K562 (cell line): Measurements from ENCODE around the gene COASY. TPM values are rescaled to one million over a fixed set of nuclear protein-coding genes. Genes with fewer than 3 reads are reported as not detected.

ENCODE experiments used
- BMI1 ChIP-seq: fragments of 150-350 bp; IDR thresholded peaks from 2 replicates; pipeline ENCODE4 v1.6.1; 2014; ENCODE audit warnings: low read length
- CBX3 ChIP-seq, 2 experiments: IDR thresholded peaks; 1 replicate in 1 of 2; 2 replicates in 1 of 2; pipeline ENCODE4 v1.6.1; 2012; ENCODE audit warnings: inconsistent platforms in 2 of 2, low read length in 2 of 2, borderline replicate concordance in 1 of 2, control low read depth in 1 of 2
- DACH1 ChIP-seq: fragments of 450-650 bp; IDR thresholded peaks from 2 replicates; pipeline ENCODE4 v1.6.1; 2018; ENCODE audit not compliant: partially characterized antibody
- ELF1 ChIP-seq: fragments of 200-800 bp; sonication (Bioruptor generic); IDR thresholded peaks from 2 replicates; pipeline ENCODE4 v1.6.1; 2016; ENCODE audit warnings: missing genetic modification characterization, missing compliant biosample characterization
- EWSR1 ChIP-seq: fragments of 450-650 bp; IDR thresholded peaks from 2 replicates; pipeline ENCODE4 v1.6.1; 2018; ENCODE audit warnings: borderline replicate concordance, mild to moderate bottlenecking, low read depth, moderate library complexity; ENCODE audit not compliant: partially characterized antibody
- FOXA1 ChIP-seq: fragments of 450-650 bp; IDR thresholded peaks from 2 replicates; pipeline ENCODE4 v1.6.1; 2016; ENCODE audit warnings: mild to moderate bottlenecking, borderline replicate concordance
- FOXA3 ChIP-seq, 2 experiments: fragments of 450-650 bp in 1 of 2; sonication (generic) in 1 of 2; formaldehyde crosslinking; IDR thresholded peaks in 1 of 2; conservative IDR thresholded peaks in 1 of 2; 2 replicates each; pipeline versions ENCODE4 v1.4.0 to v1.8.0; 2020 to 2022; ENCODE audit warnings: mild to moderate bottlenecking in 2 of 2, missing genetic modification reagents in 1 of 2
- FOXK2 ChIP-seq, 2 experiments: fragments of 450-650 bp; IDR thresholded peaks in 1 of 2; conservative IDR thresholded peaks in 1 of 2; 2 replicates each; pipeline ENCODE4 v1.6.1; 2016; ENCODE audit warnings: low read depth in 2 of 2, mild to moderate bottlenecking in 1 of 2
- MLLT1 ChIP-seq, 2 experiments: fragments of 450-650 bp; IDR thresholded peaks; 2 replicates each; pipeline ENCODE4 v1.6.1; 2016
- MYC ChIP-seq, 2 experiments: fragments of 250-450 bp in 1 of 2; sonication (Bioruptor Pico) in 1 of 2; IDR thresholded peaks; 2 replicates each; pipeline versions ENCODE4 v1.5.1 to v1.6.1; 2012 to 2021; ENCODE audit warnings: low read depth in 2 of 2, borderline replicate concordance in 1 of 2, improper control_type of control experiment in 1 of 2, low read length in 1 of 2, mild to moderate bottlenecking in 1 of 2, moderate library complexity in 1 of 2
- NFRKB ChIP-seq: fragments of 450-650 bp; IDR thresholded peaks from 2 replicates; pipeline ENCODE4 v1.6.1; 2016; ENCODE audit warnings: low read depth
- PYGO2 ChIP-seq: fragments of 450-650 bp; IDR thresholded peaks from 2 replicates; pipeline ENCODE4 v1.6.1; 2016; ENCODE audit warnings: mild to moderate bottlenecking, missing genetic modification characterization, moderate library complexity, missing compliant biosample characterization
- SREBF2 ChIP-seq: sonication (generic); formaldehyde crosslinking; IDR thresholded peaks from 2 replicates; pipeline ENCODE4 v1.4.0; 2020; ENCODE audit warnings: mild to moderate bottlenecking, missing genetic modification reagents
- ZNF444 ChIP-seq: fragments of 250-450 bp; sonication (Bioruptor Pico); IDR thresholded peaks from 2 replicates; pipeline ENCODE4 v1.4.0; 2020; ENCODE audit warnings: mild to moderate bottlenecking, moderate library complexity
- ZNF77 ChIP-seq: fragments of 250-450 bp; sonication (Bioruptor Pico); IDR thresholded peaks from 2 replicates; pipeline ENCODE4 v1.5.0; 2020
- ZNF785 ChIP-seq: fragments of 250-450 bp; sonication (Bioruptor Pico); IDR thresholded peaks from 2 replicates; pipeline ENCODE4 v1.4.0; 2020; ENCODE audit warnings: mild to moderate bottlenecking
- polyA plus RNA-seq, 8 experiments: library from polyadenylated mRNA; depleted of rRNA in 4 of 8; stranded (reverse) in 5 of 8; unstranded in 3 of 8; fragments of >200 nt; fragmentation: Nextera tagmentation in 2 of 8; fragmentation: Illumina TruSeq in 1 of 8; extraction: Ambion mirVana in 2 of 8; extraction: Trizol in 1 of 8; gene quantifications; 2 replicates each; pipeline versions ENCODE4 v1.2.1 to v1.2.3, GENCODE V29; 2011 to 2014; ENCODE audit warnings: inconsistent platforms in 1 of 8, missing spikeins in 1 of 8
- total RNA-seq, 7 experiments: library from RNA; depleted of rRNA in 6 of 7; stranded (reverse); fragments of >200 nt in 6 of 7; fragmentation: Illumina TruSeq in 2 of 7; extraction: Trizol in 2 of 7; gene quantifications; 2 replicates each; pipeline versions ENCODE4 v1.2.1 to v1.2.3, GENCODE V29; 2011 to 2021; ENCODE audit warnings: low replicate concordance in 1 of 7
- TF ChIP-seq, protein P1 (sequence below): IDR thresholded peaks from 2 replicates; pipeline ENCODE4 v1.6.1; 2011; ENCODE audit warnings: borderline replicate concordance, low read depth, mild to moderate bottlenecking, moderate library complexity, low read length; ENCODE audit not compliant: insufficient read depth, poor library complexity, severe bottlenecking
- TF ChIP-seq, protein P2 (sequence below): sonication (generic); IDR thresholded peaks from 2 replicates; pipeline ENCODE4 v1.6.1; 2016
- TF ChIP-seq, protein P3 (sequence below): fragments of 250-450 bp; sonication (Bioruptor Pico); IDR thresholded peaks from 2 replicates; pipeline ENCODE4 v1.5.0; 2021; ENCODE audit warnings: mild to moderate bottlenecking, borderline replicate concordance
- TF ChIP-seq, protein P4 (sequence below): fragments of 250-450 bp; sonication (Bioruptor Pico); IDR thresholded peaks from 2 replicates; pipeline ENCODE4 v1.8.0; 2021; ENCODE audit warnings: moderate library complexity, mild to moderate bottlenecking, inconsistent platforms

The COASY gene
- total and polyA plus RNA-seq, 9 of the 15 experiments (the other 6 are each of a cell fraction or from before 2014, with no cell fraction given): 25.4 to 175 (median 62.3) TPM

DNA sequence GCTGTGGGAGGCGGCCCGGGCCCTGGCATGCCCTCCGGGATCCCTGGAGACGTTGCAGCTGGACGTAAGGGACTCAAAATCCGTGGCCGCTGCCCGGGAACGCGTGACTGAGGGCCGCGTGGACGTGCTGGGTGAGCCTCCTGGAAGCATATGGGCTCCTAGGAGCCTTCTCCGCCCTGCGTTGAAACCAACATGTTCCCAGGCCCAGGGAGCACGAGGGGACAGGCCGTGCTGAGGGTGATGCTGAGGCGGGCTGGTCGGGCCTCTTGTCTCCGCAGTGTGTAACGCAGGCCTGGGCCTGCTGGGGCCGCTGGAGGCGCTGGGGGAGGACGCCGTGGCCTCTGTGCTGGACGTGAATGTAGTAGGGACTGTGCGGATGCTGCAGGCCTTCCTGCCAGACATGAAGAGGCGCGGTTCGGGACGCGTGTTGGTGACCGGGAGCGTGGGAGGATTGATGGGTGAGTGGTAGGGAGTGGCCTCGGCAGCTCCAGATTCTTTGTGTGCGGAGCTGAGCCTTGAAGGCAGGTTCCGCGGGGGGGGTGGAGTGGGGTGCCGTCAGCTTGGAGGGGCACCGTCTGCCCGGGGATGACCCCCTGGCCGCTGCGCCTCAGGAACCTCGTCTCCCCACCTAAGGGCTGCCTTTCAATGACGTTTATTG lies 8.7 kb upstream of the COASY start (continued):
- TF ChIP-seq, protein P1, sequence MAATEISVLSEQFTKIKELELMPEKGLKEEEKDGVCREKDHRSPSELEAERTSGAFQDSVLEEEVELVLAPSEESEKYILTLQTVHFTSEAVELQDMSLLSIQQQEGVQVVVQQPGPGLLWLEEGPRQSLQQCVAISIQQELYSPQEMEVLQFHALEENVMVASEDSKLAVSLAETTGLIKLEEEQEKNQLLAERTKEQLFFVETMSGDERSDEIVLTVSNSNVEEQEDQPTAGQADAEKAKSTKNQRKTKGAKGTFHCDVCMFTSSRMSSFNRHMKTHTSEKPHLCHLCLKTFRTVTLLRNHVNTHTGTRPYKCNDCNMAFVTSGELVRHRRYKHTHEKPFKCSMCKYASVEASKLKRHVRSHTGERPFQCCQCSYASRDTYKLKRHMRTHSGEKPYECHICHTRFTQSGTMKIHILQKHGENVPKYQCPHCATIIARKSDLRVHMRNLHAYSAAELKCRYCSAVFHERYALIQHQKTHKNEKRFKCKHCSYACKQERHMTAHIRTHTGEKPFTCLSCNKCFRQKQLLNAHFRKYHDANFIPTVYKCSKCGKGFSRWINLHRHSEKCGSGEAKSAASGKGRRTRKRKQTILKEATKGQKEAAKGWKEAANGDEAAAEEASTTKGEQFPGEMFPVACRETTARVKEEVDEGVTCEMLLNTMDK: peak; percentile 40
- no peak for TF ChIP-seq NFRKB
- TF ChIP-seq, protein P2, sequence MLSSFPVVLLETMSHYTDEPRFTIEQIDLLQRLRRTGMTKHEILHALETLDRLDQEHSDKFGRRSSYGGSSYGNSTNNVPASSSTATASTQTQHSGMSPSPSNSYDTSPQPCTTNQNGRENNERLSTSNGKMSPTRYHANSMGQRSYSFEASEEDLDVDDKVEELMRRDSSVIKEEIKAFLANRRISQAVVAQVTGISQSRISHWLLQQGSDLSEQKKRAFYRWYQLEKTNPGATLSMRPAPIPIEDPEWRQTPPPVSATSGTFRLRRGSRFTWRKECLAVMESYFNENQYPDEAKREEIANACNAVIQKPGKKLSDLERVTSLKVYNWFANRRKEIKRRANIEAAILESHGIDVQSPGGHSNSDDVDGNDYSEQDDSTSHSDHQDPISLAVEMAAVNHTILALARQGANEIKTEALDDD: no peak
- TF ChIP-seq FOXA3 (CRISPR knock-in tag; conservative IDR thresholded peaks at IDR 0.05 in 1 of 2, IDR thresholded peaks at IDR 0.05 in 1 of 2): no peak
- no peak for TF ChIP-seq ELF1 (tag)
- peak; percentile 74 for TF ChIP-seq MYC (IDR thresholded peaks at IDR 0.05; ENCODE audit: low read depth, low read length)
- no peak for TF ChIP-seq MYC (CRISPR knock-in tag; IDR thresholded peaks at IDR 0.05; ENCODE audit: borderline replicate concordance, low read depth)
- TF ChIP-seq SREBF2 (CRISPR knock-in tag): peak; percentile 54; the same call in 1 of the 2 replicates
- TF ChIP-seq FOXK2 (conservative IDR thresholded peaks at IDR 0.05 in 1 of 2, IDR thresholded peaks at IDR 0.05 in 1 of 2; ENCODE audit: low read depth in 2 of 2): peak; percentile 21 to 55; a peak in 1 of 4 replicates
- TF ChIP-seq FOXA1: no peak
- TF ChIP-seq PYGO2 (tag): no peak
- TF ChIP-seq CBX3 (IDR thresholded peaks at IDR 0.05; ENCODE audit: borderline replicate concordance in 1 of 2, low read length in 2 of 2): no peak
- no peak for TF ChIP-seq EWSR1
- no peak for TF ChIP-seq ZNF77
- TF ChIP-seq ZNF444 (CRISPR knock-in tag): no peak
- 0 out of 4 replicates have a peak, but pooled peaks have one; percentile 17 to 52 for TF ChIP-seq MLLT1 (IDR thresholded peaks at IDR 0.05)
- no peak for TF ChIP-seq BMI1
- no peak for TF ChIP-seq DACH1
- TF ChIP-seq, protein P3, sequence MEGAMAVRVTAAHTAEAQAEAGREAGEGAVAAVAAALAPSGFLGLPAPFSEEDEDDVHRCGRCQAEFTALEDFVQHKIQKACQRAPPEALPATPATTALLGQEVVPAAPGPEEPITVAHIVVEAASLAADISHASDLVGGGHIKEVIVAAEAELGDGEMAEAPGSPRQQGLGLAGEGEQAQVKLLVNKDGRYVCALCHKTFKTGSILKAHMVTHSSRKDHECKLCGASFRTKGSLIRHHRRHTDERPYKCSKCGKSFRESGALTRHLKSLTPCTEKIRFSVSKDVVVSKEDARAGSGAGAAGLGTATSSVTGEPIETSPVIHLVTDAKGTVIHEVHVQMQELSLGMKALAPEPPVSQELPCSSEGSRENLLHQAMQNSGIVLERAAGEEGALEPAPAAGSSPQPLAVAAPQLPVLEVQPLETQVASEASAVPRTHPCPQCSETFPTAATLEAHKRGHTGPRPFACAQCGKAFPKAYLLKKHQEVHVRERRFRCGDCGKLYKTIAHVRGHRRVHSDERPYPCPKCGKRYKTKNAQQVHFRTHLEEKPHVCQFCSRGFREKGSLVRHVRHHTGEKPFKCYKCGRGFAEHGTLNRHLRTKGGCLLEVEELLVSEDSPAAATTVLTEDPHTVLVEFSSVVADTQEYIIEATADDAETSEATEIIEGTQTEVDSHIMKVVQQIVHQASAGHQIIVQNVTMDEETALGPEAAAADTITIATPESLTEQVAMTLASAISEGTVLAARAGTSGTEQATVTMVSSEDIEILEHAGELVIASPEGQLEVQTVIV: no peak
- no peak for TF ChIP-seq ZNF785 (CRISPR knock-in tag)
- TF ChIP-seq, protein P4, sequence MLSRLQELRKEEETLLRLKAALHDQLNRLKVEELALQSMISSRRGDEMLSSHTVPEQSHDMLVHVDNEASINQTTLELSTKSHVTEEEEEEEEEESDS (CRISPR knock-in tag): no peak
